ENCODE measurements around the gene MCU. TPM values are rescaled to one million over a fixed set of nuclear protein-coding genes. Genes with fewer than 3 reads are reported as not detected.

MCU gene
- total and polyA plus RNA-seq, 2 donors (not counting 1 experiment from before 2014, with no cell fraction given): 11.7 to 21.1 TPM

DNA sequence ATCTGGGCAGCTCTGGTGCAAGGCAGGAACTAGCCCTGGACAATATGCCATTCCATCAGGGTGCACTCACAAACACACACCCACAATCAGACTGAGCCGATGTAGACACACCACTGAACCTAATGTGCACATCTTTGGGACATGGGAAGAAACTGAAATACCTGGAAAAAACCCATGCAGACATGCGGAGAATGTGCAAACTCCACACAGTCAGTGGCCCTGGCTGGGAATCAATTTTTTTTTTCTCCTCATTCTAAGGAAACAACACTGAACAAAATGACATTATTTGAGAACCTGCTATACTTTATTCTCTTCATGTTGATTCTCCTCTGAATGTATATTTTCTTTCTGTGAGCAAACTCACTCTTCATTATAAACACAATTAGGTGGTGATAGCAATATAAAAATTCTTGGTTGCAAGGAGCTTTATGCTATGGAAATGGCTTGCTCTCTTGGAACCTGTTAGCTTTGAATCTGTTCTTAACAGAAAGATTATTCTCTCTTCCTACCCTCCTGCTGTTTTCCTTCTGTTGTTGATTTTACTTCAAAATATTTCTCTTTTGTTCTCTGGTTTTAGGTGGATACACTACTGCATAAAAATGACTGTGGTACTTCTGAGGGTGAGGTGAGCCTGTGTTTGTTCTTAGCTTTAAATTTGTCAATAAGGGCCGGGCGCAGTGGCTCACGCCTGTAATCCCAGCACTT is 33.1 kb upstream of the MCU start:
- ChIA-PET CTCF (no interaction called here), POLR2A (no interaction called here)
- no peak overlapping the region for H3K9ac ChIP-seq (ENCODE audit: low read length)
- H3K4me1 ChIP-seq (ENCODE audit: control insufficient read depth in 2 of 2, insufficient read depth in 2 of 2, low read length in 2 of 2): no peaks in the 10 kb centered on the region
- Mint-ChIP-seq H3K9me3 (ENCODE audit: insufficient read depth) (no peaks in the 10 kb centered on the region), H3K4me1 (no peaks in the 10 kb centered on the region), H3K27ac (no peak overlapping the region), H3K27me3 (peaks cover 3% of the 10 kb centered on the region), H3K4me3 (no peak overlapping the region)
- WGBS (ENCODE audit: insufficient coverage): 100% methylated on average over 5 of the region's 5 CpGs
- no peaks in the 10 kb centered on the region for H3K27me3 ChIP-seq (replicated peaks in 1 of 4; ENCODE audit: control extremely low read depth in 1 of 4, control insufficient read depth in 3 of 4, insufficient read depth in 4 of 4, low read length in 3 of 4)
- no peaks in the 10 kb centered on the region for H3K36me3 ChIP-seq (replicated peaks in 1 of 2; ENCODE audit: control extremely low read depth in 1 of 2, control insufficient read depth in 1 of 2, extremely low read depth in 1 of 2, insufficient read depth in 2 of 2, low read length in 1 of 2)
- H3K4me2 ChIP-seq (replicated peaks; ENCODE audit: low read depth, low read length, poor library complexity, severe bottlenecking): no peak overlapping the region
- no peaks in the 10 kb centered on the region for H3K9me3 ChIP-seq (ENCODE audit: control extremely low read depth in 1 of 3, control insufficient read depth in 2 of 3, insufficient read depth in 1 of 3, low read length in 2 of 3)
- H3K4me3 ChIP-seq (ENCODE audit: control extremely low read depth in 1 of 5, extremely low read depth in 1 of 5, insufficient read depth in 1 of 5, low read depth in 2 of 5, low read length in 4 of 5): no peak overlapping the region
- ATAC-seq (ENCODE audit: low read depth) (no peak), DNase-seq (no peak)
- no peak overlapping the region for H3K27ac ChIP-seq (ENCODE audit: low read length in 2 of 2)
- intact Hi-C loops (cut with micrococcal nuclease): no loop called here
- no peak overlapping the region for H2AFZ ChIP-seq (ENCODE audit: insufficient read depth, low read depth, low read length, poor library complexity, severe bottlenecking)
- no peaks in the 10 kb centered on the region for H3K79me2 ChIP-seq (ENCODE audit: control insufficient read depth, insufficient read depth, low read length)
- TF ChIP-seq EZH2 (IDR thresholded peaks at IDR 0.05; ENCODE audit: borderline replicate concordance, insufficient read depth, low read depth, low read length, poor library complexity, severe bottlenecking): no peak
- TF ChIP-seq, protein P1, sequence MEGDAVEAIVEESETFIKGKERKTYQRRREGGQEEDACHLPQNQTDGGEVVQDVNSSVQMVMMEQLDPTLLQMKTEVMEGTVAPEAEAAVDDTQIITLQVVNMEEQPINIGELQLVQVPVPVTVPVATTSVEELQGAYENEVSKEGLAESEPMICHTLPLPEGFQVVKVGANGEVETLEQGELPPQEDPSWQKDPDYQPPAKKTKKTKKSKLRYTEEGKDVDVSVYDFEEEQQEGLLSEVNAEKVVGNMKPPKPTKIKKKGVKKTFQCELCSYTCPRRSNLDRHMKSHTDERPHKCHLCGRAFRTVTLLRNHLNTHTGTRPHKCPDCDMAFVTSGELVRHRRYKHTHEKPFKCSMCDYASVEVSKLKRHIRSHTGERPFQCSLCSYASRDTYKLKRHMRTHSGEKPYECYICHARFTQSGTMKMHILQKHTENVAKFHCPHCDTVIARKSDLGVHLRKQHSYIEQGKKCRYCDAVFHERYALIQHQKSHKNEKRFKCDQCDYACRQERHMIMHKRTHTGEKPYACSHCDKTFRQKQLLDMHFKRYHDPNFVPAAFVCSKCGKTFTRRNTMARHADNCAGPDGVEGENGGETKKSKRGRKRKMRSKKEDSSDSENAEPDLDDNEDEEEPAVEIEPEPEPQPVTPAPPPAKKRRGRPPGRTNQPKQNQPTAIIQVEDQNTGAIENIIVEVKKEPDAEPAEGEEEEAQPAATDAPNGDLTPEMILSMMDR (IDR thresholded peaks at IDR 0.05): no peak
- H4K20me1 ChIP-seq (ENCODE audit: control insufficient read depth, insufficient read depth, low read length, poor library complexity, severe bottlenecking): no peaks in the 10 kb centered on the region

DNA sequence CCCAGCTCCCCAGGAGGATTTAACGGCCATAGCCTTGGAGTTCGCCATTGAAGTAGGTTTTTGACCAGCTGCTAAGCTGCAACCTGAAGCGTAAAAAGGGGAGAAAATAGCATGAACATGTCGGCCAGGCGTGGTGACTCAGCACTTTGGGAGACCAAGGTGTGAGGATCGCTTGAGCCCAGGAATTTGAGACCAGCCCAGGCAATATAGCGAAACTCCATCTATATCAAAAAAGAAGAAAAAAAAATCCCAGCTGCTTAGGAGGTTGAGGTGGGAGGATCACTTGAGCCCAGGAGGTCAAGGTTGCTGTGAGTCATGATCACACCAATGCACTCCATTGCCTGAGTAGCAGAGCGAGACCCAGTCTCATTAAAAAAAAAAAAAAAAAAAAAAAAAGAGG is 32.2 kb upstream of the MCU start:
- Mint-ChIP-seq H3K9me3 (ENCODE audit: insufficient read depth) (no peaks in the 10 kb centered on the region), H3K27me3 (peaks cover 3% of the 10 kb centered on the region), H3K27ac (no peak overlapping the region), H3K4me3 (no peak overlapping the region), H3K4me1 (no peaks in the 10 kb centered on the region)
- CTCF ChIA-PET: interaction anchor here (0.6 kb wide), 1 partner anchor 296 kb away, joined by 3 read pairs; no protein-coding TSS in a partner anchor
- 93% methylated on average over 5 of the region's 8 CpGs for WGBS (ENCODE audit: insufficient coverage)
- no peaks in the 10 kb centered on the region for H3K79me2 ChIP-seq (ENCODE audit: control insufficient read depth, insufficient read depth, low read length)
- no peaks in the 10 kb centered on the region for H4K20me1 ChIP-seq (ENCODE audit: control insufficient read depth, insufficient read depth, low read length, poor library complexity, severe bottlenecking)
- no peak for DNase-seq
- H2AFZ ChIP-seq (ENCODE audit: insufficient read depth, low read depth, low read length, poor library complexity, severe bottlenecking): no peak overlapping the region
- TF ChIP-seq EZH2 (IDR thresholded peaks at IDR 0.05; ENCODE audit: borderline replicate concordance, insufficient read depth, low read depth, low read length, poor library complexity, severe bottlenecking): no peak
- TF ChIP-seq, protein P1 (IDR thresholded peaks at IDR 0.05): no peak
- H3K4me2 ChIP-seq (replicated peaks; ENCODE audit: low read depth, low read length, poor library complexity, severe bottlenecking): no peak overlapping the region
- no peak overlapping the region for H3K9ac ChIP-seq (ENCODE audit: low read length)
- no peak overlapping the region for H3K4me3 ChIP-seq (ENCODE audit: control extremely low read depth in 1 of 5, extremely low read depth in 1 of 5, insufficient read depth in 1 of 5, low read depth in 2 of 5, low read length in 4 of 5)
- ATAC-seq (ENCODE audit: low read depth): no peak
- no peak overlapping the region for H3K27ac ChIP-seq (ENCODE audit: low read length in 2 of 2)
- no peaks in the 10 kb centered on the region for H3K9me3 ChIP-seq (ENCODE audit: control extremely low read depth in 1 of 3, control insufficient read depth in 2 of 3, insufficient read depth in 1 of 3, low read length in 2 of 3)
- POLR2A ChIA-PET: no interaction called here
- no peaks in the 10 kb centered on the region for H3K27me3 ChIP-seq (replicated peaks in 1 of 4; ENCODE audit: control extremely low read depth in 1 of 4, control insufficient read depth in 3 of 4, insufficient read depth in 4 of 4, low read length in 3 of 4)
- H3K36me3 ChIP-seq (replicated peaks in 1 of 2; ENCODE audit: control extremely low read depth in 1 of 2, control insufficient read depth in 1 of 2, extremely low read depth in 1 of 2, insufficient read depth in 2 of 2, low read length in 1 of 2): no peaks in the 10 kb centered on the region
- no peaks in the 10 kb centered on the region for H3K4me1 ChIP-seq (ENCODE audit: control insufficient read depth in 2 of 2, insufficient read depth in 2 of 2, low read length in 2 of 2)
- intact Hi-C loops (cut with micrococcal nuclease): no loop called here

All from B cell (primary cell).